Left colon (tissue), 2 donors: ENCODE results near the gene MACROD2. TPM values are rescaled to one million over a fixed set of nuclear protein-coding genes. Genes with fewer than 3 reads are reported as not detected.
A peak's percentile ranks its signal among the peaks of the same experiment; 100 is the strongest.

Experiments
- ATAC-seq: fragments of 200-7000 bp; cut with Tn5 transposase; one replicate; pipeline ENCODE4 v1.9.1; 2020; ENCODE audit warnings: mild to moderate bottlenecking, moderate library complexity
- DNase-seq, 2 donors: peaks; one replicate each; pipeline ENCODE4 v3.0.0-alpha.2; 2020
- intact Hi-C, 2 donors: fragments of 100-400 bp; cut with DNase I in 1 of 2; cut with micrococcal nuclease in 1 of 2; formaldehyde crosslinking; loops; one replicate each; pipeline versions ENCODE4 v1.11.2 to v1.14.0; 2022; cut with DNase I, micrococcal nuclease
- total RNA-seq, 2 donors: library from RNA; stranded (reverse); fragmentation: NEBNext Ultra II Directional; extraction: Animal tissue kit (Norgen Biotek cat#: 25700); gene quantifications; one replicate each; pipeline ENCODE4 v1.2.1, GENCODE V29; 2021
- donor health status: DM: no; HTN: no; CAD: no.
- donor health status: DM: yes; HTN: yes; CAD: no.

MACROD2 gene
- total RNA-seq, 2 donors from 2014 or later, result 5.2 to 6.6 TPM

DNA sequence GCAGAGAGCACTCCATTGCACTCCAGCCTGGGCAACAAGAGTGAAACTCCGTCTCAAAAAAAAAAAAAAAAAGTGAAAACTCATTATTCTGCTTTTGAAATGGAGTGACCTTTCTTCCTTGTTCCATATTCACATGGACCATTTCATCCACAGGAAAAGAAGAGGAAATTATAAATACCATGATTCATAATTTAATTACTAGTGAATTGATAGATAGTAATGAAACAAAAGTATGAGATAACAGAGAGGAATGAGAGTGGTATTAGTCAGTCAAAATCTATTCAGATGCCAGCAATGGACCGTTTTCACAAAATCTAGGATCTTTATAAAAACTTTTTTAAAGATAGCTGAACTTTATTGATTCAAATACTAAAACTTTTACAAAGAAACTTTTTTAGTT is 785.2 kb downstream of the MACROD2 start:
- intact Hi-C loops, result no loop called here
- DNase-seq (no peak), ATAC-seq (no peak)

DNA sequence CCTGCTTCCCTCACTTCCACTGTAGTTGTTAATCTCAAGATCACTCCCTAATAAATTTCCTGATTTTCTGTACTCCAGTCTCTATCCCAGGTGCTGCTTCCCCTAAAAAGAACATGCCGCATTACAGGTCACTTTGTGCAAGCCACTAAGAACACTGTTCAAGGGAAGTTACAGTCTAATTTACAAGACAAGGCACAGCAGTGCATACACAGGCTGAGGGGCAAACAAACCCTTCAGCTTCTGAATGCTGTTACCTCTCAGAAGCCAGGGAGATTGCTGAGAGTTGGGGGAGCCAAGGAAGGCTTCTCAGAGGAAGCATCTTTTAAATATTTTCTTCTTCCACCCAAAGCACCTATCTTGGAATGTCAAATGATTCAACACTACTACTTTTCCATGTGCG is 787.4 kb downstream of the MACROD2 start:
- ATAC-seq (no peak), DNase-seq (no peak)
- intact Hi-C loops, result no loop called here

DNA sequence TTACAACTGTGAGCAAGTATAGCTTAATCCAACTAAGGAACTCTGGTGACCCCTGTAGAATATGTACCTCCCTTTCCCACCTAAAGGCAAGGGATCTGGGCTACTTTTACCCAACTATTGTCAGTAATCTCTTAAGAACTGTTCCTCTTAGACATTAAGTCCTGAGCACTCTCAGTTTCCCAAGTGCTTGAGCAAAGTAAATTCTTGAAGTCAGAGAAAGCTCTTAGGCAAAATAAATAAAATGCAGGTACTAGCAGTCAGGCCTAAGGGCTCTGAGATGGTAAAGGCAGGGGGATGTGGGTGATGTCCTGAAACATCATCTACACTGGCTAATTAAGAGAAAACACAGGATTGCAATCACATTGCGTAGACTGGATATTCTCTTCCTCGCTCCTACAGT is 788.5 kb downstream of the MACROD2 start:
- intact Hi-C loops, result no loop called here
- DNase-seq (no peak), ATAC-seq (no peak)

DNA sequence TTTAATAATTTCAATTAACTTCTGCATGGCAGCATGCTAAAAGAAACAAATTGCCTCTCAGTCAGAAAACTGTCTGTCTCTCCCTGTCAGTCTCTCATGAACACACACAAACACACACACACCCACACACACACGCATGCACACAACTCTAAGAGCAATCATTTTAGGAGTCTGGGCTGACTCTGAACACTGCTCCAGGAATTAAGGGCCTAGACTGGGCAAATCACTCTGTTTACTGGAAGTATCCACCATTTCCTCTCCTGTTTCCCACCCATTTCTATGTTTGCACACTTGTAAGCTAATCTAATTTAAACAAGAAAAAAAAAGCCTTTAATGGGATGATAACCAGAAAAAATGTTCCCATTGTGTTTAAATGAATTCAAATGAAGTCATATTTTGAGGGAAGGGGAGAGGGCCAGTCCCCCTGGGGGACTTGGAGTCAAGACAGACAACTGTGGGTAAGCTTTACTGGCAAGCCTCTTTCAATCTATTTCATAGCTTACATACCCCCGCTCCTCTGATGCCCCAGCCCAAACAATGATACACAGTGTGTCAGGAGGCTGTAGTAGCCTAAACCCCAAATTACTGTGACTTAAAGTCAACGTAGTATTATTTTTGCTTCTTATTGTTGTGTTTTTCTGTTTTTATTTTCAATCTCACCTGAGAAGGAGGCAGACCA is 789.9 kb downstream of the MACROD2 start:
- DNase-seq (no peak), ATAC-seq (no peak)
- intact Hi-C loops, result no loop called here

DNA sequence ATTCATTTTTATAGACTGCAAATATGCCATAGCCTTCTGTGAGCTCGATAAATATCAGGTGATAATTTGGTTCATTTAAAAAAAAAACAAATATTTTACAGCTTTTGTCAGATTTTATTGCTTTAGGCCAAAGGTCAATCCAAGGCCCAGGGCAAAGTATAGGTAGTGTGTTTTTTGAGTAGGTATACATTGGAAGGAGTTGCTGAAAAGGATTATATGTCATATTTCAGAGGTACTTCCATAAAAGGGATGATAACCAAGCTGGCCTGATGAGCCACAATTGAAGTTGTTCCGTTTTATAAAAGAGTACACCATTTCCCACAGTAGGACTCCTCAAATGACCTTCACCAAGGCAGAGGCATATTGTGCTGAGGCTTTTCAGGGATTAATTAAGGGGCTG is 794.9 kb downstream of the MACROD2 start:
- no peak for DNase-seq
- intact Hi-C loops, result no loop called here
- peak; percentile 70 for ATAC-seq

DNA sequence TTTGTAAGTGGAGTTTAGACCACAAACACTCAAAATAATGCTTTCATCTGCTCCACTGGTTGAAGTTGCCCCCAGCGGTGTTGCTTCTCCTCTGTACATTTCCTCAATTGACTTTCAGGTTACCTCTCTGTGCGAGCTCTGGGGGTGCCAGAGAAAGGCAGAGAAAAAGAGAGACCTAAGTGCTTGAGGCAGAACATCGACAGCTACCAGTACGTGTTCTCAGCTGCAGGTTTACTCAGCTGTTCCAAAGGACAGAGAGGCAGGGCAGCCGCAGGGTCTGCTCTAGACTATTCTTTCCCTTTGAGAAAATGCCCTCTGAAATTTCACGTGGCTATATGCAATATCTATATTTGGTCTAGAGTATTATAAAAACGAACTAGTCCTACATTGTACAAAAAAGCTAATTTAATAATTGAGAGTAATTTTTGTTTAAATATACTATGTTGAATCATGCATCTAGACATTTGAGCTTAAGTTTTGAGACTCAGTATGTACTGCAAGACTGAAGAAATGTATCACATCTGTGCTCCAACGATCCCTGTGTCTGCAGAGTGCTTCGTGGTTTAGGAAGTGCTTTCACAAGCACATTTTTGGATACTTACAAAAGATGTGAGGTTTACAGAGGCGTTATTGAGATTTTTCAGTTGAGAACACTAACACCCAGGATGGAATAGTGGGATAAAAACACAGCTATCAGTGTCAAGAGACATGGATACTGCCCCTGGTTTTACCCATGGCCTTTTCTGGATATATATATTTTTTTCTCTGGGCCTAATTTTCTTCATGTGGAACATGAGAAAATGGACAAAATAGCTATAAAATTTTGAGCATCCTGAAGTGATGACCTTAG is 795.7 kb downstream of the MACROD2 start:
- intact Hi-C loops, result no loop called here
- no peak for ATAC-seq
- DNase-seq, result no peak

DNA sequence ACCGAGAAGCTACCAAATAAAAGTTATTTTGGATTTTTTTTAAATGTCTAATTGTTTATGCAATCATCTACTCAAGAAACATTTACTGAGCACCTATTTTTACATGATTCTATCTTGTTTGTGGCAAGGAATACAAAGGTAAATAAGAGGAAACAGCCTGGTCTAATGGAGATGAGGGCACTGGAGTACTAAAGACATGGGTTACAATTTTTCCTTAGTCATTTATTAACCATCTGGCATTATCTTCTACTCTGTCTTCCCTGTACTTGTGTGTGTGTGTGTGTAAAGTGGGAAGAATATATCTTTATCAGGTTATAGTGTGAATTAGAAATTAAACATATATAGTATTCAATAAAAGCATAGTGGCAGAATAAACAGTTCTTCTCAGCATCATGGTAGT is 797.6 kb downstream of the MACROD2 start:
- intact Hi-C loops, result no loop called here
- no peak for DNase-seq
- ATAC-seq, result no peak

DNA sequence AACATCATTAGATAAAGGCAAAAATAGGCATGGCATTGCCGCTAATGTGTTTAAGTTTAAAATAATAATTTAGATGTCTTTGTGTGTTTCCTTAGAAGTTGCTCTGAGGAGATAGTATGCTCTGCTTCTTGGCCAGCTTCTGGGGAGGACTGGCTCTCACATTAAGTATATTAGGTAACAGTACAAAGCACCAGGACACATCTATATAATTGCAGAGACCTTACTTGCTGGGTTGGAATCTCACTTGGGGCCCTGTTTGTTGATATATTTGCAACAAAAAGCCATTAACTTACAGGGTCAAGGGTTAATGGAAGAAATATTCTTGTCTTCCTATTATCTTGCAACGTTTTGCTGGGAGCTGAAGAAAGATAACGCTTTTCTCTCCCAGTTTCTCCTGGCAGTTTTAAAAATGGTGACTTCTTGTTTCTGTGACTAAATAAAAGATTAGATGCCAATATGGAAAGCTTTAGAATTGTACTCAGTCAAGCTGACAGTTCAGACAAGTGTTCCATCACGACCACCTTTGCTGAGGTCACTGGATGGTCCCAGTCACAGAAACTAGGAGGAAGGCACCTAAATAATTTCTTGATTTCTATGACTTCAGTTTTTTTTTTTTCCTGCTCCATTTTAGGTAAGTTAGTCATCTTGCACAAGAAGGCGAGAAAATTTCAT is 804.4 kb downstream of the MACROD2 start:
- DNase-seq (no peak), ATAC-seq (no peak)
- intact Hi-C loops, result no loop called here

DNA sequence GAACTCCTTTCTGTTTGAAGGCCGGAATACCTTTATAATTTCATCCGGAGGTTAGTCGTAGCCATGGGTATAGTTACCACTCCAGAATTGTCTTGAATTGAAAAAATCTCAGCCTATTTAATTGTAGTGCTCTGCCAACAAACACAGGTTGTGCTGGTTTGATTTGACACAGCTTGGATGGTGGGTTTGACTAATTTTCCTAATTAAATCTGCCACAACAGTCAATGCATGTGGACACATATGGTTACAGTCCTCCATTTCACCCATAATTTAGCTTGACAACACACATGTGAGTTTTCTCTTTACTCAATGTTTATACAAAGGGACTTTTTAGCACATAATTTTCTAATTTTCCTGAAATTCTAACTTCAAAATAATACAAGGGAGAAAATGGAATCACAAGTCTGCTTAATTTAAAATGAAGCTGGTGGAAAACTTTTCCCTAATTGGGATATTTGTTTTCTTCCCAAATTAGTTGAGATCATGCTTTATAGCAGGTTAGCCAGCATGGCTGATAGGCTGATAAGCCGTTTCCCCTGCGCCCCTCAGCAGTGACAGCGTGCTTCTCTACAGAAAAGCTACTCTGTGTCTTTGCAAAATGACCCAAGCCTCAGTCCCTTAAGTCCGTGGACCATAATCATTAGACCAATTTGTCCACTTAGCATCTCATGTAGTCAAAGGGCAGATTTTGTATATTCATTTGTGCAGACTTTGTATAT is 805.5 kb downstream of the MACROD2 start:
- DNase-seq, result no peak
- no peak for ATAC-seq
- intact Hi-C loops, result no loop called here

DNA sequence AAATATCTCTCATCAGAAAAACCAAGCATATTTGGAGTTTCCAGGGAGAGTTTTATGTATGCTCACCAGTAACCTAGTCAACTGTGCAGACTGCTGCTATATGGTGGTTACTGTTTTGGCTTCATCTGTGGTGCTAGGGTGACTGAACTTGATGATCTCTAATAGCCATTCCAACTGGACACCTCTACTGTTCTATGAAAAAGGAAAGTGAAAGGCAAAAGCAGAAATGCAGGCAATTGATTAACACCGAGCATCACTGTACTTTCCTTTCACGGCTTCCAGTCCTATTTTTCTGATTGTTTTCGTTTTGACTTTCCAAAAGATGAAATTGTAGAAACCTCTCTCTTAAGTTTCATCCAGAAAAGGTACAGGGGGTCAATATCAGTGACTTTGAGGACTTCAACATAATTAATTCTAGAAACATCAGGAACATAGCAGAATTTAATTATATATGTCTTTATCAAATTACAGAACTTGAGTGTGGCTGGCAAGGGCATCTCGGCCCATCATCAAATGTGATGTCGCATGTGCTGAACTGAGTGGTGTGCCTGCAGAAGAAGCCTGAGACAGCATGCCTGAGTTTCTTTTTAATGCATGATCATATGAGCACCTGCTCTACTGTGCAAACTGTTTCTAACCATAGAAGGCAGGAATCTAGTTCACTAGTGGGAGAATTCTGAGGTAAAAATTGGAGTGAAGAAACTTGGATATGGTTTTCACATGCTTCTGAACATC is 806.4 kb downstream of the MACROD2 start:
- ATAC-seq, result no peak
- intact Hi-C loops, result no loop called here

DNA sequence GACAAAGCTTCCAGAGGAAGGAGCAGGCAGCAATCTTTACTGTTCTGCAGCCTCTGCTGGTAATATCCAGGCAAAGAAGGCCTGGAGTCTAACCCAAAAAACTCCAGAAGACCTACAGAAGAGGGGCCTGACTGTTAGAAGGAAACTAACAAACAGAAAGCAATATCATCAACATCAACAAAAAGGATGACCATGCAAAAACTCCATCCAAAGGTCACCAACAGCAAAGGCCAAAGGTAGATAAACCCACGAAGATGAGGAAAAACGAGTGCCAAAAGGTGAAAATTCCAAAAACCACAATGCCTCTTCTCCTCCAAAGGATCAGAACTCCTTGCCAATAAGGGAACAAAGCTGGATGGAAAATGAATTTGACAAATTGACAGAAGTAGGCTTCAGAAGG is 811.9 kb downstream of the MACROD2 start:
- DNase-seq (no peak), ATAC-seq (no peak)
- intact Hi-C loops, result no loop called here

More for the DNA sequence above, 806.4 kb downstream of the MACROD2 start:
- no peak for DNase-seq

DNA sequence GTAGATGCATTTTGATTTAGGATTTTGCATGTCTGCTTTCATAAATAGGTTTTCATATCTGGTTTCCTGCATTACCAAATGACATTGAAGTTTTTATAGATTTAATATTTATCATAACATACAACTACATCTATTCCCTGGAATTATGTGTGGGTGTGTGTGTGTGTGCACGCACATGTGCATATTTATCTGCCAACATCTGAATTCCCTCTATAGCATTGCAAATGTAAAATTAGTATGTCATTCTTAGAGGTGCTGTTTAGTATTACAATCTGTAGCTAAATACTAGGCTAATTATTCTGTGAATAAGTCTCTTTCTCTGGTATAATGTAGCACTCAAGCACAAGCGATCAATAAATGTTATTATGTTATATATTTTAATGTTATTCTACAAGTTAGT is 820.0 kb downstream of the MACROD2 start:
- DNase-seq, result no peak
- intact Hi-C loops, result no loop called here

DNA sequence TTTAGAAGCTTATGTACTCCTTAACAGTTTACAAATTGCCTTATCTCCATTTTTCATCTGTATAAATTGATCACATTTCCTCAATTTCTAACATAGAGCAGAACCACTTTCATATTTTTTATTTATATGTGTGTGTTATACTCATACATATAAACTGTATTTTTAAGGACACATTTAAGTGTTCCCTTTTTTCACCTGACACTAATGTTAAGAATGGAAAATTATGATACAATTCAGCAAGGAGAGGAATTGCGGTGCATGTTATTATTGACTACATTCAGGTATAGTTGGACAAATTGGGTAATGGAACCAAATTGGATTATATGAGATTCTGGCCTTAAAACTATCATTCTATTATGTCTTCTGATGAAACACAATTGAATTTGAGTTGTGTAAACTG is 821.2 kb downstream of the MACROD2 start:
- no peak for DNase-seq
- ATAC-seq, result no peak
- intact Hi-C loops, result no loop called here

More for the DNA sequence above, 820.0 kb downstream of the MACROD2 start:
- ATAC-seq, result no peak

DNA sequence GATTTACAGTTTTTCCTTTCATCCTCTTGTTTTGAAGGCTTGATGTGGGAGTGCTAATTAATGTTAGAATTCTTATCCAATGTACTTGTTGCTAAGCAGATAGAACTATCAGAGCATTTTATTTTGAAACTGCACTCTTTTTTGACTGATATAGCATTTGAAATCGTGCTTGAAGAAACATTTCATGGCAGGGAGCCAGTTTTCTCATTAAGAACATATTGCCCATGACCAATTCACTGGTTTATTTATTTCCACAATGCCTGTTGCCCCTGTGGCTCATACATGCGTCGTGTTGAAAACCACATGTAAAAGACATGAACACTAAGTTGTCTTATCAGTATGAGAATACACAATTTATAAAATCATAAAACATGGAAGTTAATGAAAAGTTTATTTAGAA is 821.8 kb downstream of the MACROD2 start:
- ATAC-seq (no peak), DNase-seq (no peak)
- intact Hi-C loops, result no loop called here

DNA sequence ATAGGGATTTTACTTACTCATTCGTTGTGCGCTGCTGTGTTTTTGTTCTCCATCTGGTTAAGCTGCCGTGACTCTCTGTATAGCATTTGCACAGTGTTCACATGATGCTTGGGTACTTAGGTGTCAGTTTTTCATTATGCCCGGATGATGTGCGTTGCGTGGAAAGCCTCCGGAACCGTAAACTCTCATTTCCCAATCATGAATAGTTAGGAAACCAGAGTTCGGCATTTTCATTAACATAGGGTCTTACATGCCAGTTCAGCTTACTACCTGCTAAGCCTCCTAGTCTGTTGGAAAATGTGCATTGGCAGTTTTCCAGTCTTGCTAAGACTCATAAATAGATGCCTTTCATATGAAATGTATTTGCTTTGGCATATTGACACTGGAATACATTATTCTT is 825.5 kb downstream of the MACROD2 start:
- DNase-seq (no peak), ATAC-seq (no peak)
- intact Hi-C loops, result no loop called here

DNA sequence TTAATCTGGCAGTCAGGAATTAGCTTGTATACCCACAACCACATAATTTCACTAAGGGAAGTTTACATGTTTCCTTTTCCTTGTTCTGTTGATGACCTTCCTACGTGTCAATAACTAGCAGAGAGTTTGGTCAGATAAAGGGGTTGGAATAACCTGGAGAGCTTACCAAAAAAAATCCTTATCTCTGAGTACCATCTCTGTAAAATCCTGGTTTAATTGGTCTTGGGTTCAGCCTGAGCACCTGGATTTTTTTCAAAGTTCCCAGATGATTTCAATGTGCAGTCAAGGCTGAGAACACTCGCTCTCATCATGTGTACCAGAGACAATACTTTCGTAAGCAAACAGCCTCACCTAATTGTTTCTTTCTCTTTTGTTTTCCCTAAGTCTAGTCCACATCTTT is 825.9 kb downstream of the MACROD2 start:
- intact Hi-C loops, result no loop called here
- no peak for ATAC-seq
- no peak for DNase-seq

DNA sequence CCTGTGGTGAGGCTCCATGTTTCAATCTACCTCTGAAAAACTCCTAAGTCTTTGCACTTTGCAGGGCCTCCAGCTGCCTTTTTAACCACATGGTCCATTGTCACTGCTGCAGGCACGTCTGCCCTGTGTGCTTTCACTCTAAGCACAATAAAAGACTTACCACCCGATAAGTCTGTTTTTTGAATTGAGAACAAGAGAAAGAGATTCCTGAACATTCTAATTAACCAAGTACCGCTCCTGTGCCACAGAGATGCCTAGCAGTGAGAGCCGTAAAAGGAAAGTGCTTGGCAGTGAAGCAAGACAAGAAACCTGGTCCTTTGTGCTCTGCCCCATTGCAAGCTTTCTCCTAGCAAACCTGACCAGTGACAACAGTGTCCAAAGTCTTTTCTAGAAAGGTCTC is 829.7 kb downstream of the MACROD2 start:
- DNase-seq (no peak), ATAC-seq (no peak)
- intact Hi-C loops, result no loop called here

DNA sequence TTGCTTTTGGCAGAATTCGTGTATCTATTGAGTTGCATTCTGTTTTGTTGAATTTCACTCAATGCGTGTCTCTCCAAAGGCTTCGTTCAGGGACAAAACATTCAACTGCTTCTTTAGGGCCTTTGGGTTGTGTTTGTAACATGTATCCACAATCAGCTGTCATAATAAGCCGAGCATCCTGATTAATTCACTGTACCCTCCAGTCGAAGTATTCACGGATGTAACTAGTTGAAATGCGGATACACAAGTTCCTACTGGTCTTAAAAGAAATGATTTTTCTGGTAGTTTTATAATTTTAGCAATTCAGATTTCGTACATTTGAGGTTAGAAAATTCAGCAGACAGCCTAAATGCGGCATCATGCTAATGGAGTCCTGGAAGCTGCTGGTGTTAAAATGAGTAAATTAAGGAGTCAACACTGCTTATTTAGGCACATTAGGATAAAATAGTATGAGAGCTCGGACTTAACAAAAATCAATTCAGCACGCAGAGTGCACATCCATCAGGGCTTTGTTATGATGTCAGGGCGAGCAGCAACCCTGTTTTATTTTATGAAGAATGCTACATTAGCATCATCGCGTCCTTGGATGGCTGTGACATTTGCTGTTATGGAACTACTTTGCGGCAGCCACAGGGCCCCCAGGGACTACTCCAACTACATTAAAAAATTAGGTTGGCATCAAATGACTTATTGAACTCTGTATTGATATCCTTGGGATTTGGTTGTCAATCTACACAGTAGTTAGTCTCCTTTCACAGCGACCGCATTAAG is 831.4 kb downstream of the MACROD2 start:
- intact Hi-C loops, result no loop called here
- ATAC-seq (no peak), DNase-seq (no peak)
